ENCODE measurements around the gene SET. TPM values are rescaled to one million over a fixed set of nuclear protein-coding genes. Genes with fewer than 3 reads are reported as not detected.
A peak's percentile ranks its signal among the peaks of the same experiment; 100 is the strongest.

The SET gene
- total and polyA plus RNA-seq, 2 of the 13 experiments (the other 11 are each of a cell fraction or from before 2014, with no cell fraction given): 94.2 to 611 TPM

GRCh38 chr9:128688501-128689292 is at the start of gene SET (continued):
- TF ChIP-seq ARHGAP35 (CRISPR knock-in tag; IDR thresholded peaks at IDR 0.05; ENCODE audit: borderline replicate concordance) (0 out of 2 replicates have a peak, but pooled peaks have one; percentile 67), ZBTB1 (CRISPR knock-in tag; IDR thresholded peaks at IDR 0.05; ENCODE audit: borderline replicate concordance) (no peak), RFX3 (CRISPR knock-in tag; IDR thresholded peaks at IDR 0.05) (no peak), MAF1 (CRISPR knock-in tag; IDR thresholded peaks at IDR 0.05; ENCODE audit: borderline replicate concordance) (peak; percentile 47; the same call in 1 of the 2 replicates), SMYD3 (CRISPR knock-in tag; IDR thresholded peaks at IDR 0.05) (0 out of 2 replicates have a peak, but pooled peaks have one; percentile 35), ZBTB7A (CRISPR knock-in tag; IDR thresholded peaks at IDR 0.05) (0 out of 2 replicates have a peak, but pooled peaks have one; percentile 7), SRSF1 (optimal IDR thresholded peaks at IDR 0.05; ENCODE audit: low read depth, low read length) (no peak), MXD4 (CRISPR knock-in tag; IDR thresholded peaks at IDR 0.05) (peak; percentile 89), HNRNPL (IDR thresholded peaks at IDR 0.05; ENCODE audit: low read depth, low read length) (peak; percentile 83), TEAD3 (CRISPR knock-in tag; optimal IDR thresholded peaks at IDR 0.05; ENCODE audit: borderline replicate concordance) (peak; percentile 6), ZNF414 (CRISPR knock-in tag; IDR thresholded peaks at IDR 0.05) (0 out of 2 replicates have a peak, but pooled peaks have one; percentile 14), ZFP36L1 (CRISPR knock-in tag; IDR thresholded peaks at IDR 0.05) (no peak), POLR2G (IDR thresholded peaks at IDR 0.05; ENCODE audit: low read depth, low read length) (peak; percentile 68), ZFP91 (CRISPR knock-in tag; IDR thresholded peaks at IDR 0.05; ENCODE audit: borderline replicate concordance) (peak; percentile 62; the same call in 1 of the 2 replicates), NFATC3 (CRISPR knock-in tag; IDR thresholded peaks at IDR 0.05) (no peak; the same call in 1 of the 2 replicates)
- TF ChIP-seq, protein P1, sequence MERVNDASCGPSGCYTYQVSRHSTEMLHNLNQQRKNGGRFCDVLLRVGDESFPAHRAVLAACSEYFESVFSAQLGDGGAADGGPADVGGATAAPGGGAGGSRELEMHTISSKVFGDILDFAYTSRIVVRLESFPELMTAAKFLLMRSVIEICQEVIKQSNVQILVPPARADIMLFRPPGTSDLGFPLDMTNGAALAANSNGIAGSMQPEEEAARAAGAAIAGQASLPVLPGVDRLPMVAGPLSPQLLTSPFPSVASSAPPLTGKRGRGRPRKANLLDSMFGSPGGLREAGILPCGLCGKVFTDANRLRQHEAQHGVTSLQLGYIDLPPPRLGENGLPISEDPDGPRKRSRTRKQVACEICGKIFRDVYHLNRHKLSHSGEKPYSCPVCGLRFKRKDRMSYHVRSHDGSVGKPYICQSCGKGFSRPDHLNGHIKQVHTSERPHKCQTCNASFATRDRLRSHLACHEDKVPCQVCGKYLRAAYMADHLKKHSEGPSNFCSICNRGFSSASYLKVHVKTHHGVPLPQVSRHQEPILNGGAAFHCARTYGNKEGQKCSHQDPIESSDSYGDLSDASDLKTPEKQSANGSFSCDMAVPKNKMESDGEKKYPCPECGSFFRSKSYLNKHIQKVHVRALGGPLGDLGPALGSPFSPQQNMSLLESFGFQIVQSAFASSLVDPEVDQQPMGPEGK (CRISPR knock-in tag; IDR thresholded peaks at IDR 0.05): peak; percentile 67; the same call in 1 of the 2 replicates
- TF ChIP-seq, protein P2, sequence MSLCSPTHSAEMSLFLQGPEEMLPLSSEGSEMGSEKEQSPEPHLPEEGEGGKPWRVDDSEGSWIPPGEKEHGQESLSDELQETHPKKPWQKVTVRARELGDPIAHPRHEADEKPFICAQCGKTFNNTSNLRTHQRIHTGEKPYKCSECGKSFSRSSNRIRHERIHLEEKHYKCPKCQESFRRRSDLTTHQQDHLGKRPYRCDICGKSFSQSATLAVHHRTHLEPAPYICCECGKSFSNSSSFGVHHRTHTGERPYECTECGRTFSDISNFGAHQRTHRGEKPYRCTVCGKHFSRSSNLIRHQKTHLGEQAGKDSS (CRISPR knock-in tag; IDR thresholded peaks at IDR 0.05; ENCODE audit: borderline replicate concordance, low read depth): peak; percentile 67; the same call in 1 of the 2 replicates
- TF ChIP-seq, protein P3, sequence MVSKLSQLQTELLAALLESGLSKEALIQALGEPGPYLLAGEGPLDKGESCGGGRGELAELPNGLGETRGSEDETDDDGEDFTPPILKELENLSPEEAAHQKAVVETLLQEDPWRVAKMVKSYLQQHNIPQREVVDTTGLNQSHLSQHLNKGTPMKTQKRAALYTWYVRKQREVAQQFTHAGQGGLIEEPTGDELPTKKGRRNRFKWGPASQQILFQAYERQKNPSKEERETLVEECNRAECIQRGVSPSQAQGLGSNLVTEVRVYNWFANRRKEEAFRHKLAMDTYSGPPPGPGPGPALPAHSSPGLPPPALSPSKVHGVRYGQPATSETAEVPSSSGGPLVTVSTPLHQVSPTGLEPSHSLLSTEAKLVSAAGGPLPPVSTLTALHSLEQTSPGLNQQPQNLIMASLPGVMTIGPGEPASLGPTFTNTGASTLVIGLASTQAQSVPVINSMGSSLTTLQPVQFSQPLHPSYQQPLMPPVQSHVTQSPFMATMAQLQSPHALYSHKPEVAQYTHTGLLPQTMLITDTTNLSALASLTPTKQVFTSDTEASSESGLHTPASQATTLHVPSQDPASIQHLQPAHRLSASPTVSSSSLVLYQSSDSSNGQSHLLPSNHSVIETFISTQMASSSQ (IDR thresholded peaks at IDR 0.05; ENCODE audit: low read depth): no peak
- TF ChIP-seq, protein P3 (CRISPR knock-in tag; IDR thresholded peaks at IDR 0.05; ENCODE audit: borderline replicate concordance): 0 out of 2 replicates have a peak, but pooled peaks have one; percentile 37
